Body of pancreas (tissue), 4 donors: ENCODE data around the gene LMX1B. TPM values are rescaled to one million over a fixed set of nuclear protein-coding genes. Genes with fewer than 3 reads are reported as not detected.

Source experiments
- ATAC-seq: fragments of 150-250 bp; one replicate; pipeline ENCODE4 v1.9.1; 2016
- DNase-seq, 4 donors: peaks; one replicate each; pipeline ENCODE4 v3.0.0-alpha.2; 2019
- H3K27ac ChIP-seq, 4 donors: fragments of 200-600 bp; sonication (generic); 1 replicate in 3 of 4; 2 replicates in 1 of 4; pipeline versions ENCODE4 v1.5.1 to v1.6.1; 2016 to 2019; ENCODE audit warnings: mild to moderate bottlenecking in 1 of 4, mixed read lengths in 1 of 4, moderate library complexity in 1 of 4
- H3K27me3 ChIP-seq, 2 donors: fragments of 200-600 bp; sonication (generic); one replicate each; pipeline ENCODE4 v1.6.0; 2016; ENCODE audit warnings: mild to moderate bottlenecking in 1 of 2
- H3K36me3 ChIP-seq, 2 donors: fragments of 200-600 bp; sonication (generic); replicated peaks in 1 of 2; 2 replicates each; pipeline ENCODE4 v1.5.1; 2016; ENCODE audit warnings: low read depth in 2 of 2; ENCODE audit not compliant: insufficient read depth in 1 of 2
- H3K4me1 ChIP-seq: fragments of 200-600 bp; sonication (generic); one replicate; pipeline ENCODE4 v1.6.0; 2016
- H3K4me3 ChIP-seq, 2 donors: fragments of 200-600 bp; sonication (generic); 1 replicate in 1 of 2; 2 replicates in 1 of 2; pipeline ENCODE4 v1.5.1; 2016 to 2019
- H3K9me3 ChIP-seq, 3 donors: fragments of 200-600 bp; sonication (generic); 1 replicate in 2 of 3; 2 replicates in 1 of 3; pipeline ENCODE4 v1.5.1; 2016
- CTCF ChIP-seq, 7 experiments: fragments of 450-650 bp in 4 of 7; fragments of 200-600 bp in 3 of 7; sonication (generic) in 3 of 7; IDR thresholded peaks; one replicate each; pipeline ENCODE4 v1.5.1; 2016 to 2019; ENCODE audit warnings: antibody characterized with exemption in 7 of 7
- POLR2A ChIP-seq, 3 donors: fragments of 450-650 bp; IDR thresholded peaks; one replicate each; pipeline ENCODE4 v1.6.1; 2016; ENCODE audit warnings: antibody characterized with exemption in 3 of 3, mild to moderate bottlenecking in 2 of 3
- WGBS, 2 donors: methylation state at CpG; one replicate each; pipeline ENCODE4 v1.1.5; 2017; 5-methylcytosine and 5-hydroxymethylcytosine counted together
- intact Hi-C: fragments of 100-400 bp; cut with DNase I; formaldehyde crosslinking; loops from one replicate; pipeline ENCODE4 v1.15.1; 2023
- total RNA-seq, 2 donors: library from RNA; depleted of rRNA; stranded (reverse); fragments of >200 nt; gene quantifications; one replicate each; pipeline ENCODE4 v1.1.0, GENCODE V29; 2016

The LMX1B gene
- total RNA-seq, 2 donors from 2014 or later, result 0.26 TPM; not detected in 1

- no peak for DNase-seq
- no peak for TF ChIP-seq CTCF (IDR thresholded peaks at IDR 0.05)
- no peak for TF ChIP-seq POLR2A (IDR thresholded peaks at IDR 0.05)
- WGBS, 2 donors, result 64 to 73% methylated on average over 4 to 11 of the region's 15 CpGs
- H3K9me3 ChIP-seq, result no peaks in the 10 kb centered on the region
- H3K27ac ChIP-seq, result no peak overlapping the region
- no peak for ATAC-seq
- peaks cover 26% of the 10 kb centered on the region for H3K4me1 ChIP-seq
- no peaks in the 10 kb centered on the region for H3K27me3 ChIP-seq
- no peaks in the 10 kb centered on the region for H3K36me3 ChIP-seq
- no peak overlapping the region for H3K4me3 ChIP-seq
- intact Hi-C loops, result no loop called here
Measured at GRCh38 chr9:126665644-126666035, 51.9 kb downstream of the LMX1B start.

GRCh38 chr9:126666155-126666803, 52.6 kb downstream of the LMX1B start:
- intact Hi-C loops, result no loop called here
- ATAC-seq, result no peak

GRCh38 chr9:126667190-126668055, 53.7 kb downstream of the LMX1B start:
- intact Hi-C loops, result no loop called here
- no peaks in the 10 kb centered on the region for H3K36me3 ChIP-seq
- peaks cover 17% of the 10 kb centered on the region for H3K4me1 ChIP-seq
- no peaks in the 10 kb centered on the region for H3K9me3 ChIP-seq
- no peak for TF ChIP-seq POLR2A (IDR thresholded peaks at IDR 0.05)
- no peak for TF ChIP-seq CTCF (IDR thresholded peaks at IDR 0.05)
- H3K27ac ChIP-seq, result no peak overlapping the region
- 55 to 64% methylated on average over 15 of the region's 15 CpGs for whole genome bisulfite sequencing, 2 donors
- H3K27me3 ChIP-seq, result no peaks in the 10 kb centered on the region
- no peak for DNase-seq
- no peak for ATAC-seq
- no peak overlapping the region for H3K4me3 ChIP-seq

More at GRCh38 chr9:126666155-126666803, 52.6 kb downstream of the LMX1B start:
- no peaks in the 10 kb centered on the region for H3K36me3 ChIP-seq
- 78 to 81% methylated on average over 13 of the region's 13 CpGs for WGBS, 2 donors
- H3K4me1 ChIP-seq, result peaks cover 26% of the 10 kb centered on the region
- TF ChIP-seq POLR2A (IDR thresholded peaks at IDR 0.05) (no peak), CTCF (IDR thresholded peaks at IDR 0.05) (no peak)
- no peak overlapping the region for H3K27ac ChIP-seq
- DNase-seq, result no peak
- H3K9me3 ChIP-seq, result no peaks in the 10 kb centered on the region
- H3K27me3 ChIP-seq, result no peaks in the 10 kb centered on the region
- no peak overlapping the region for H3K4me3 ChIP-seq

GRCh38 chr9:126668058-126668457, 54.3 kb downstream of the LMX1B start:
- H3K27me3 ChIP-seq, result no peaks in the 10 kb centered on the region
- H3K36me3 ChIP-seq, result no peaks in the 10 kb centered on the region
- no peak overlapping the region for H3K27ac ChIP-seq
- no peak for DNase-seq
- peaks cover 10% of the 10 kb centered on the region for H3K4me1 ChIP-seq
- ATAC-seq, result no peak
- intact Hi-C loops, result no loop called here
- no peak for TF ChIP-seq POLR2A (IDR thresholded peaks at IDR 0.05)
- H3K9me3 ChIP-seq, result no peaks in the 10 kb centered on the region
- H3K4me3 ChIP-seq, result no peak overlapping the region
- WGBS, 2 donors, result 59 to 64% methylated on average over 3 of the region's 3 CpGs

- no peak overlapping the region for H3K27ac ChIP-seq
- ATAC-seq (no peak), DNase-seq (no peak)
- intact Hi-C loops, result no loop called here
- H3K4me3 ChIP-seq, result no peak overlapping the region
- no peaks in the 10 kb centered on the region for H3K4me1 ChIP-seq
- H3K9me3 ChIP-seq, result no peaks in the 10 kb centered on the region
- WGBS, 2 donors, result 77 to 88% methylated on average over 8 to 14 of the region's 14 CpGs
- TF ChIP-seq CTCF (IDR thresholded peaks at IDR 0.05) (no peak), POLR2A (IDR thresholded peaks at IDR 0.05) (no peak)
- H3K27me3 ChIP-seq, result peaks cover 0 to 2% of the 10 kb centered on the region in 2 donors
- no peaks in the 10 kb centered on the region for H3K36me3 ChIP-seq
Measured at GRCh38 chr9:126669108-126669507, 55.4 kb downstream of the LMX1B start.
